GM21576 (cell line): ENCODE data around the gene PHKA2.

ENCODE experiments used
- ATAC-seq: cut with Tn5 transposase; IDR thresholded peaks from one replicate; pipeline ENCODE4 v1.9.1; 2021; ENCODE audit warnings: mild to moderate bottlenecking, moderate library complexity; ENCODE audit not compliant: unreplicated experiment

The PHKA2 gene

DNA sequence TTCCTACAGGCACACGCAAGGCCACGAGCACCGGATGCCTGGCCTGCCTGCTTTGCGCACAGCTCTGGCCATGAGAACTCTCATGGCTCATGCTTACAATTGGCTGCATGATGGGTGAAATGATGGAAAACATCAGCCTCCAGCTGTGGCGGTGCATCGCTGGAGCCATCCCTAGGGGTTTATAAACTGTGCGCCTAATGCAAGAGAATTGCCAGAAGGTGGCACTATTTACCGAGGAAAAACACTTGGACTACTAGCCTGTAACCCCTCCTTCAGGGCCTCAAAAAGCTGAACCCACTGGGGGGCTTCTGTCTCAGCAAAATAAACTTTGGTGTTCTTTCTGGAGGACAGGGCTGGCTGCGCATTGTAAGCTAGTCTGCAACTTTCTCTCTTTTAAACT is 51.9 kb downstream of the PHKA2 start:
- ATAC-seq = no peak

GRCh38 chrX:18929775-18930174 is 54.1 kb downstream of the PHKA2 start:
- ATAC-seq = no peak

GRCh38 chrX:18927558-18927957 is 56.4 kb downstream of the PHKA2 start:
- ATAC-seq = no peak

DNA sequence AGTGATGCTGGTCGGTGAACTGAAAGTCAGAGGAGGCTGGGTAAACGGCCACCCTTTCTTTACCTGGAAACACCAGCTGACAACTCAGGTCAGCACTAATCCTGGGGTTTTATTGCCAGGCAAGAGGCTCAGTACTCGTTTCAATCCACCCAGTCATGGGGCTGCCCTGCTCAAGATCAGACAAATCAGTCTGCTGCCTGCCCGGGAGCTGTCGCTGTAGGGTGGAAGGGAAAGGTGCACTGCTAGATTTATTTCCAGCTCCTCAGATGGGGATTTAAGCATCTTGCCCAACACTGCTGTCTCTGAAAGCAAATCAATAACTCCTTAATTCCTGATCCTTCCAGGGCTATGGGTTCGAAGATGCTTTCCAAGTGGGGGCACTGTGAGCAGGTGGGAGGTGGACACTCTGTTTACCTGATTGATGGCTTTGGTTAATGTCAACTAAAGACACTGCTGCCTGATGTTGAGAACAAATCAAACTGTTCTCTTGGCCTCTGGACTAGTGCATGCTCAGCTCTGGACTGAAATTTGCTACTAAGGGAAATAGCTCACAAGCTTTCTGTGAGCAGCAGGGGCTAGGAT is 59.3 kb downstream of the PHKA2 start:
- no peak for ATAC-seq

GRCh38 chrX:18920566-18920965 is 63.3 kb downstream of the PHKA2 start:
- no peak for ATAC-seq

DNA sequence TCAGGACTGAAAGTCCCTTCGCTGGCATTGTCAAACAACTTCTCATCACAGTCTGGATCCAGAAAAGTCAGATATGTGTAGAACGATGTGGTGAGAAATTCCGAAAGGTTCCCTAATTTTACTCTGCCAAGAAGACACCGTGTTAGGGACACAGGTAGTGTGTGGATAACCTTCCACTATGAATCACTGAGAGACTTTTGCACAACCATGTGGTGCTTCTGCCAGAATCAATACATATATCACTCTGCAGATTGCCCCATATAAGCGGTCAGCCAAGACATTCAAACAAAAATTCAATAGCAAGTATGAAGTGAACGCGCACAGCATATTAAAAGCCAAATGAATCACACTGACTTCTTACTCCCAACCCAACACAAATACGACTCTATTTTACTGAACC is 63.8 kb downstream of the PHKA2 start:
- no peak for ATAC-seq

GRCh38 chrX:18917831-18918230 is 66.1 kb downstream of the PHKA2 start:
- ATAC-seq = no peak

DNA sequence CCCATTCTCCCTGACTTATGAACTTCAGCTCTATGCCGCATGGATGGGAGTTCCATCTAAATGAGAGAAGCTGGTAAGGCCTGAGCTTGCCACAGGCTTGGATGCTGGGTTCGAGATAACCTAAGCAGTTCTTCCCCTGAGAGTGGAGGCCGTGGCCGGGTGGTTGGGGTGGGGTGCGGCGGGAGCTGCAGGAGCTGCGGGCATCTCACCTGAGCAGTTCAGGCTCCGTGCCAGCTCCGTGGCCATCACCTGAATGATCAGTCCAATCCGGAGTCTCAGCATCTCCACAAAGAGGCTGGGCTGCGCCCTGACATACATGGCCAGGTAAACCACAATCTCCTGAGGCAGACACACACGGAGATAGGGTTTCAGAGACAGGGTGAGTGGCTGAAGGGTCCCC is 77.6 kb downstream of the PHKA2 start:
- no peak for ATAC-seq

DNA sequence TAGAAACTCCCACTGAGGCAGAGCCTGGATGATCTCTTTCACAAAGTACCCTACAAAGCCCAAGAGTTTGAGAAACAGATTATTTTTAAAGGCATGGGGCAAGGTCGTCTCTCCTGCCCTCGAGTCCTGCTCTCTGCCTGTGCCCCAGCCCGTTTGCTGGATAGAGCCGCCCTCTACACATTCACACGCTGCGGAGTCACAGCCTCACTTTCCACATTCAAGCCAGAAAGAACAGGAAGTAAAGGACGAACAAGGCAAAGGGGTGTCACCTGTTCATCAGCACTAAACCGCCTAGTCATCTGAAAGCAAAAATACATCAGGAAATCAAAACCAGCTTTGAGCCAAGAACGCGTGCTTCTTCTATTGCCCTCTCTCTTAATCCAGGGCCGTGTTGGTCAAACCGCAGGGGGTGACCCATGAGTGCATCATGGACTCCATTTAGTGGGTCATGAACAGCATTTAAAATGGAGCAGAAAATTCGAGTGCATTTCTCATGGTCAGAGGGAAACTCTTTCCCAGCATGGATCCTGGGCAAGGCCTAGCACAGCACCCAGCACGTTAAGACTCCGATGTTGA is 83.4 kb downstream of the PHKA2 start:
- no peak for ATAC-seq

GRCh38 chrX:18899796-18900380 is 84.0 kb downstream of the PHKA2 start:
- ATAC-seq = no peak

- ATAC-seq = no peak
Observed at GRCh38 chrX:18898492-18898891, 85.4 kb downstream of the PHKA2 start.

GRCh38 chrX:18898091-18898490 is 85.8 kb downstream of the PHKA2 start:
- ATAC-seq = no peak

GRCh38 chrX:18897611-18898010 is 86.3 kb downstream of the PHKA2 start:
- ATAC-seq = no peak

DNA sequence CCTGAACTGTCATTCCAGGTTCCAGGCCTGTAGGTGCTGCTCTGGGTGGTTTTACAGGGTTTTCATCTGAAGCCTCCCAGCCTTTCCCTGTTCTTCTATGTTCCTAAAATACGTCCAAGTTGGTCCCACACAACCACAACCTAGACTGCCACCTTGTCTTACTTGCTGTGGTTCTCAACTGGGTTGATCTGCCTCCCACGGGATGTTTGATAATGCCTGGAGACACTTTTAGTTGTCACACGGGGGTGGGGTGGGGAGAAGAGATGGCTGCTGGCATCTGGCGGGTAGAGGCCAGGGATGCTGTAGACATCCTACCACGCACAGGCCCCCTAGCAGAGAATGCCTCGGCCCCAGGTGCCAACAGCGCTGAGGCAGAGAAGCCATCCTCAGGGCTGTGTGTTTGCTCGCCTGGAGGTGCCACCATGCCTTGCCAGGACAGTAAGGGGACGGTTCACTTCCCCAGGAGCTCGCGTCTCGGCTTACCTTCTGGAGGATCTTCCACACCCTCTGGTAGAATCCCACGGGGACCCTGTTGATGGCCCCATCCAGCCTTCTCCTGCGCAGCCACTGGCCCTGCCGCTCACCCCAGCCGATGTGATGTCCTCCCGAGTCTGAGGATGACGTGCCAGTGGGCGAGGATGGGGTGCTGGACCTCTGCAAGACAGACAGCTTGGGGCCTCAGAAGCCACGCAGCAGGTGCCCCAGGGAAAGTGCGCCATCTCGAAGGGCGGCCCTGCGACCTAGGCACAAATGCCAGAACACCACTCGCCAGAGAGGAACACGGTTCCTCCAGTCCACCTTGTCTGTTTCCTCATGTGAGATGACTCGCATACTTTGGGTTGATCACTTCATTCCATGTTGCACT is 87.0 kb downstream of the PHKA2 start:
- no peak for ATAC-seq

DNA sequence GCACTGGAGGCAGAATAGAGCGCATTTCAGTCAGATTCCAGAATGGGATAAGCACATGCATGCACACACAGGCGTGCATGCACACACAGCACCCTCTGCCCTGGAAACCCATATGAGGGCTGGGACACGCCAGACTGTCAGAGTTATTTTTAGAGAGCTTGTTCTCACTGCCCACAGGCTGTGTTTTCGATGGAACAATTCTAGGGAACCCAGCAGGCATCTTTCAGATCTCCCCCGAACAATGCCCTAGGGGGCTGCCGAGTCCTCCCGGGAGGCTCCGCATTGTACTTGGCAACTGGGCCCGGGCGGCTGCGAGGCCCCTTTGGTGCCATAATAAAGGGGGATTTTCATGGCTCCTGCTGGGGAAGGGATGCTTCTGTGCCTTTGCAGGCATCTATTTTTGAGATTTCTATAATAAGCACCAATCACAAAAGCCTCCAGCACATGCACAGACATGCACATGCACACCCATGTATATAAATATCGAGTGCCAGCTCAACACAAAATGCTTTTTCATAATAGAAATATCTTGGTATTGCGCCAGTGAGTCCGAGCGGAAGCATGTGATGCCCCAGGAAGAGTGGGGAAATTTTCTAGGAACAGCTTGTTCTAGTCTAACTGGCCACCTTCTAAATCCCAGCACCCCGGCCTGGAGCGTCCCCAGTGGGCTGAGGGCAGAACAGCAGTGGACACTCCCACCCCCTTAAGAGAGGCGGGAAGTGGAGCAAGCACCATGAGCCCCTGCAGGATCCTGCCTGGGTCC is 88.5 kb downstream of the PHKA2 start:
- no peak for ATAC-seq

GRCh38 chrX:18894156-18894555 is 89.8 kb downstream of the PHKA2 start:
- ATAC-seq = no peak

- ATAC-seq = no peak
Observed at GRCh38 chrX:18893536-18893935, 90.4 kb downstream of the PHKA2 start.

DNA sequence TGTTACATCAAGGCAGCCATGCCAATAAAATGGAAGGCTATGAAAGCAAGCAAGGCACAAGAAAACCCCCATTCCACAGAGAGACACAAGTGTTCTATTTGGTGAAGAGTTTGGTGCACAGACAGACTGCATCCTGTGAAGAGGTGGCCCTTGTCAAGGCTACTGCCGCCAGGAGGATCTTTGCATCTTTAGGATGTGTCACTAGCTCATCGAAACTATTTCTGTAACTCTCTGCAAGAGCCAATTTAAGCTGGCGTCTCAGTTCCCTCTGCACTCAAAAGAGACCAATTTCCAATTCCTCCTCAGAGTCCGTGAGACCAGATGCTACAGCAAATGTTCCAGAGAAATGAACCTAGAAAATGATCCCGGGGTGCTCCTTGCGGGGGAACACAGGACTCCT is 91.0 kb downstream of the PHKA2 start:
- ATAC-seq = no peak

- ATAC-seq = no peak
Observed at GRCh38 chrX:18891548-18891945, 92.4 kb downstream of the PHKA2 start.

DNA sequence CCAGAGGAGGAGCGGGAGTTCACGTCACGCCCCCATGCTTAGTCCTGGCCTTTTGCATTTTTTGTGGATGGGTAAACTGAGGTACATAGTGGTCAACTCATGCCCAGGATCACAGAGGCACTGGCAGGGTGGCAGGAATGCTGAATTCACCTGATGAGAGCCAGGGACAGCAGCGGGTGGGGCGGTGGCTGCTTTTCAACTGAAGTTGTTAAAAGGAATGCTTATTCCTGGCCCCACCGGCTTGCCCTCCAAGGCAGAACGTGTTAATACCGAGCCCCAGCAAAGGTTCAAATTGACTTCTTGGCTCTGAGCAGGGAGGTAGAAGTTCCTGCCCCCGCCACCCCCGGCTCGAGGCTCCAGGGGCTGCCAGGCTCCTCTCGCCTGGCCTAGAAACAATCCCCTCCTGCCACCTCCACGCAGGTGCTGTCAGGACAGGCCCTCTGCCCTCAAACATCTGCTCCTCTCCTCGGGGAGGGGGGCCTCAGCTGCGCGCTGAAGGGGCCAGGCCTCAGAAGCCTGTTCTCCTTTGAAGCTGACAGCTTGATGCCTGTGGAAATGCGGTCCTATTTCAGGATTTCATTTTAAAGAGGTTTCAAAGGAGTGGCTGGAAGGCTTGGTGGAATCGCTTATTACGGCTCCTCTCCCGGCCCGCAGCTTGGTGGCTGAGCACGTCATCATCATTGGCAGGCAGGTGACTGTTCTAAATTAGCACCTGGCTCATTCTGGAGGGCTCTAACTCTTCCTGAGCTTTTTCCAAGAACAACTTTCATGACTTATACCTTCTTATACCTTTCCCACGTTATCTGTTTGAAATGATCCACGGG is 93.0 kb downstream of the PHKA2 start:
- no peak for ATAC-seq
